ENCODE results near the gene WWOX. TPM values are rescaled to one million over a fixed set of nuclear protein-coding genes. Genes with fewer than 3 reads are reported as not detected.

The WWOX gene
- total RNA-seq, 6 experiments from 2014 or later = 0.46 to 3.4 (median 1.3) TPM

DNA sequence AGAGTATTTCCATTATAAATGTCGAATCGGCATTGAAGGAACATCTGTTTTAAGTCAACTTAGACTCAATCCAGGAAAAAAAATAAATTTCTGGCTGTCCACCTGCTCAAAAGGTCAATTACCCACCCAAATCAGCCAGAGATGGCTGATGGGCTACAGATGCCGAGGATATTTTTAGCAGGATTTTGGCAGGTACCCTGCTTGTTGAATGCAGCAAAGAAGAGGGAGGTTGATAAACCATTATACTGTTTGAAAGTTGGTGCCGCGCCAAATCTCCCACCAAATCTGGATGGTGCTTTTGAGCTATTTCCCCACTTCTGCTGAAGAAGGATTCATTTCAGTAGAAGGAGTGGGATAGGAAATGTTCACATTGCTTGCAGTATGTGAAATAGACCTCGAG lies 963.4 kb downstream of the WWOX start:
- Mint-ChIP-seq H3K36me3 (ENCODE audit: low read depth) (no peaks in the 10 kb centered on the region; the same call in 1 of the 2 replicates), H3K4me3 (no peak overlapping the region), H3K27ac (no peak overlapping the region), H3K4me1 (ENCODE audit: low read depth) (no peaks in the 10 kb centered on the region), H3K27me3 (ENCODE audit: insufficient read depth) (no peaks in the 10 kb centered on the region; the same call in 1 of the 2 replicates), H3K9me3 (peaks cover 47% of the 10 kb centered on the region)
- no peak for TF ChIP-seq CTCF (IDR thresholded peaks at IDR 0.05)
- no peak for DNase-seq

GRCh38 chr16:79064256-79064972 lies 965.0 kb downstream of the WWOX start:
- Mint-ChIP-seq H3K27me3 (ENCODE audit: insufficient read depth) (no peaks in the 10 kb centered on the region; the same call in 1 of the 2 replicates), H3K9me3 (peaks cover 57% of the 10 kb centered on the region), H3K4me3 (no peak overlapping the region), H3K4me1 (ENCODE audit: low read depth) (no peaks in the 10 kb centered on the region), H3K27ac (no peak overlapping the region), H3K36me3 (ENCODE audit: low read depth) (no peaks in the 10 kb centered on the region; the same call in 1 of the 2 replicates)
- no peak for TF ChIP-seq CTCF (IDR thresholded peaks at IDR 0.05)
- no peak for DNase-seq

- no peaks in the 10 kb centered on the region for H3K4me1 Mint-ChIP-seq (ENCODE audit: low read depth)
- H3K36me3 Mint-ChIP-seq (ENCODE audit: low read depth) = no peaks in the 10 kb centered on the region; the same call in 1 of the 2 replicates
Measured at GRCh38 chr16:79066561-79066960, 967.1 kb downstream of the WWOX start.

DNA sequence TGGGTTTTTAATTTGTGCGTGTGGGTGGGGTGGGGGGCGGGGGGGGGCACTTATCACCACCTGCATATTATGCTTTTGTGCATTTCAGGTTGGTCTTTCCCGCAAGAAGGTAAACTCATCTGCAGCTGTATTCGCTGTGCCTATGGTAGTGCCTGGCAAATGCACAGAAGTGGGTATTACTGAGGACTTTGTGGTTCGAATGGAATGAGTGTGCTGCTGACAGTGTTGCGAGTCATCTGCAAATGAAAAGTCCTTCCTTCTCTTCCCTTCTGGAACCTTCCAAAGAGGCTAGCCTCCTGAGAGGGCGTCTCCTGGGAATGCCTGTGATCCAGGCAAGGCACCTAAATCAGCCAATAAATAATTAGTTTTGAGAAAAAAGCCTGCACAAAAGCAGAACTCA lies 968.1 kb downstream of the WWOX start:
- H3K4me3 Mint-ChIP-seq = no peak overlapping the region
- TF ChIP-seq CTCF (IDR thresholded peaks at IDR 0.05) = no peak
- H3K36me3 Mint-ChIP-seq (ENCODE audit: low read depth) = no peaks in the 10 kb centered on the region
- no peaks in the 10 kb centered on the region for H3K4me1 Mint-ChIP-seq (ENCODE audit: low read depth)
- DNase-seq = no peak
- H3K27ac Mint-ChIP-seq = no peak overlapping the region
- no peaks in the 10 kb centered on the region; the same call in 1 of the 2 replicates for H3K27me3 Mint-ChIP-seq (ENCODE audit: insufficient read depth)
- peaks cover 65% of the 10 kb centered on the region for H3K9me3 Mint-ChIP-seq

More at GRCh38 chr16:79066561-79066960, 967.1 kb downstream of the WWOX start:
- H3K9me3 Mint-ChIP-seq = peaks cover 57% of the 10 kb centered on the region
- no peak for TF ChIP-seq CTCF (IDR thresholded peaks at IDR 0.05)
- H3K4me3 Mint-ChIP-seq = no peak overlapping the region
- no peak for DNase-seq
- no peak overlapping the region for H3K27ac Mint-ChIP-seq
- H3K27me3 Mint-ChIP-seq (ENCODE audit: insufficient read depth) = no peaks in the 10 kb centered on the region; the same call in 1 of the 2 replicates

GRCh38 chr16:79069121-79069520 lies 969.7 kb downstream of the WWOX start:
- Mint-ChIP-seq H3K9me3 (peaks cover 52% of the 10 kb centered on the region), H3K27me3 (ENCODE audit: insufficient read depth) (no peaks in the 10 kb centered on the region; the same call in 1 of the 2 replicates), H3K4me1 (ENCODE audit: low read depth) (no peaks in the 10 kb centered on the region), H3K27ac (no peak overlapping the region), H3K4me3 (no peak overlapping the region), H3K36me3 (ENCODE audit: low read depth) (no peaks in the 10 kb centered on the region)
- TF ChIP-seq CTCF (IDR thresholded peaks at IDR 0.05) = no peak
- DNase-seq = no peak
